GM12878 (cell line): ENCODE data around the gene RAD51B. TPM values are rescaled to one million over a fixed set of nuclear protein-coding genes. Genes with fewer than 3 reads are reported as not detected.

Experiments used
- CEBPB ChIP-seq, 2 experiments: fragments of 150-350 bp in 1 of 2; IDR thresholded peaks; 2 replicates each; pipeline ENCODE4 v1.6.1; 2012 to 2014; ENCODE audit warnings: low read depth in 2 of 2, low read length in 2 of 2, borderline replicate concordance in 1 of 2, inconsistent platforms in 1 of 2
- CHD1 ChIP-seq: IDR thresholded peaks from 2 replicates; pipeline ENCODE4 v1.6.1; 2012; ENCODE audit warnings: low read depth, low read length, improper control_type of control experiment
- CREB1 ChIP-seq: IDR thresholded peaks from 2 replicates; pipeline ENCODE4 v1.6.1; 2012; ENCODE audit warnings: low read depth, mild to moderate bottlenecking, inconsistent platforms
- GATAD2B ChIP-seq: fragments of 450-650 bp; conservative IDR thresholded peaks from 2 replicates; pipeline ENCODE4 v1.6.1; 2017; ENCODE audit warnings: low read depth, mild to moderate bottlenecking, moderate library complexity
- HDAC6 ChIP-seq: fragments of 200-600 bp; sonication (generic); IDR thresholded peaks from one replicate; pipeline ENCODE4 v1.8.0; 2017; ENCODE audit warnings: antibody characterized with exemption; ENCODE audit not compliant: unreplicated experiment
- HDGF ChIP-seq: fragments of 450-650 bp; IDR thresholded peaks from 2 replicates; pipeline ENCODE4 v1.6.1; 2016; ENCODE audit warnings: antibody characterized with exemption
- KDM1A ChIP-seq: fragments of 200-600 bp; sonication (generic); IDR thresholded peaks from 2 replicates; pipeline ENCODE4 v1.6.1; 2016; ENCODE audit warnings: borderline replicate concordance
- KLF5 ChIP-seq: fragments of 450-650 bp; IDR thresholded peaks from 2 replicates; pipeline ENCODE4 v1.6.1; 2014; ENCODE audit warnings: mild to moderate bottlenecking; ENCODE audit not compliant: partially characterized antibody
- NR2F1 ChIP-seq: fragments of 450-650 bp; conservative IDR thresholded peaks from 2 replicates; pipeline ENCODE4 v1.6.1; 2017; ENCODE audit warnings: mild to moderate bottlenecking
- PAX8 ChIP-seq: fragments of 450-650 bp; IDR thresholded peaks from 2 replicates; pipeline ENCODE4 v1.6.1; 2017; ENCODE audit warnings: mild to moderate bottlenecking, moderate library complexity
- RB1 ChIP-seq: fragments of 450-650 bp; formaldehyde crosslinking; IDR thresholded peaks from 2 replicates; pipeline ENCODE4 v1.6.1; 2017; ENCODE audit warnings: mild to moderate bottlenecking, borderline replicate concordance
- RBBP5 ChIP-seq: fragments of 200-600 bp; sonication (generic); conservative IDR thresholded peaks from 2 replicates; pipeline ENCODE4 v1.6.1; 2016
- SP1 ChIP-seq: IDR thresholded peaks from one replicate; pipeline ENCODE4 v1.6.1; 2011; ENCODE audit warnings: low read depth, low read length
- SRF ChIP-seq, 2 experiments: IDR thresholded peaks; 2 replicates each; pipeline ENCODE4 v1.6.1; 2011; ENCODE audit warnings: low read depth in 2 of 2, low read length in 2 of 2, mild to moderate bottlenecking in 1 of 2, moderate library complexity in 1 of 2
- STAT1 ChIP-seq: fragments of 450-650 bp; conservative IDR thresholded peaks from 2 replicates; pipeline ENCODE4 v1.6.1; 2014; ENCODE audit warnings: antibody characterized with exemption, mild to moderate bottlenecking
- STAT3 ChIP-seq: IDR thresholded peaks from 2 replicates; pipeline ENCODE4 v1.6.1; 2011; ENCODE audit warnings: low read depth, low read length, improper control_type of control experiment
- TCF3 ChIP-seq: IDR thresholded peaks from 2 replicates; pipeline ENCODE4 v1.6.1; 2012; ENCODE audit warnings: low read depth, mild to moderate bottlenecking, low read length, borderline replicate concordance; ENCODE audit not compliant: insufficient read depth
- ZBED1 ChIP-seq: IDR thresholded peaks from 2 replicates; pipeline ENCODE4 v1.6.1; 2016; ENCODE audit warnings: borderline replicate concordance
- ZNF24 ChIP-seq: fragments of 450-650 bp; IDR thresholded peaks from 2 replicates; pipeline ENCODE4 v1.6.1; 2017; ENCODE audit warnings: antibody characterized with exemption, mild to moderate bottlenecking
- polyA plus RNA-seq, 11 experiments: library from polyadenylated mRNA; depleted of rRNA in 4 of 11; unstranded in 6 of 11; stranded (reverse) in 5 of 11; fragments of >200 nt; fragmentation: Nextera tagmentation in 4 of 11; fragmentation: Illumina TruSeq in 1 of 11; extraction: Ambion mirVana in 4 of 11; extraction: Trizol in 1 of 11; gene quantifications; 1 replicate in 1 of 11; 2 replicates in 10 of 11; pipeline versions ENCODE4 v1.2.1 to v1.2.3, GENCODE V29; 2011 to 2016; ENCODE audit warnings: inconsistent platforms in 2 of 11, missing spikeins in 2 of 11, low read depth in 1 of 11
- total RNA-seq, 4 experiments: library from RNA; depleted of rRNA in 3 of 4; stranded (reverse); fragments of >200 nt in 3 of 4; fragmentation: Illumina TruSeq in 1 of 4; extraction: Trizol in 1 of 4; gene quantifications; 2 replicates each; pipeline versions ENCODE4 v1.2.1 to v1.2.3, GENCODE V29; 2013 to 2021
- TF ChIP-seq, protein P1 (sequence below): fragments of 150-350 bp; IDR thresholded peaks from 2 replicates; pipeline ENCODE4 v1.6.1; 2016; ENCODE audit warnings: low read depth, low read length
- TF ChIP-seq, protein P2 (sequence below): IDR thresholded peaks from 2 replicates; pipeline ENCODE4 v1.6.1; 2012; ENCODE audit warnings: low read depth, low read length, improper control_type of control experiment
- TF ChIP-seq, protein P3 (sequence below): fragments of 450-650 bp; IDR thresholded peaks from 2 replicates; pipeline ENCODE4 v1.6.1; 2017; ENCODE audit warnings: antibody characterized with exemption, mild to moderate bottlenecking, moderate library complexity
- TF ChIP-seq, protein P4 (sequence below): IDR thresholded peaks from 2 replicates; pipeline ENCODE4 v1.6.1; 2011; ENCODE audit warnings: borderline replicate concordance, low read depth, mild to moderate bottlenecking, moderate library complexity, mixed read lengths, low read length; ENCODE audit not compliant: insufficient read depth; ENCODE audit errors: extremely low read length
- TF ChIP-seq, protein P5 (sequence below): IDR thresholded peaks from 2 replicates; pipeline ENCODE4 v1.6.1; 2011; ENCODE audit warnings: low read depth, low read length, improper control_type of control experiment, borderline replicate concordance

RAD51B gene
- total and polyA plus RNA-seq, 10 of the 15 experiments (the other 5 are each of a cell fraction or from before 2014, with no cell fraction given), result 9.8 to 26.8 (median 21.3) TPM

DNA sequence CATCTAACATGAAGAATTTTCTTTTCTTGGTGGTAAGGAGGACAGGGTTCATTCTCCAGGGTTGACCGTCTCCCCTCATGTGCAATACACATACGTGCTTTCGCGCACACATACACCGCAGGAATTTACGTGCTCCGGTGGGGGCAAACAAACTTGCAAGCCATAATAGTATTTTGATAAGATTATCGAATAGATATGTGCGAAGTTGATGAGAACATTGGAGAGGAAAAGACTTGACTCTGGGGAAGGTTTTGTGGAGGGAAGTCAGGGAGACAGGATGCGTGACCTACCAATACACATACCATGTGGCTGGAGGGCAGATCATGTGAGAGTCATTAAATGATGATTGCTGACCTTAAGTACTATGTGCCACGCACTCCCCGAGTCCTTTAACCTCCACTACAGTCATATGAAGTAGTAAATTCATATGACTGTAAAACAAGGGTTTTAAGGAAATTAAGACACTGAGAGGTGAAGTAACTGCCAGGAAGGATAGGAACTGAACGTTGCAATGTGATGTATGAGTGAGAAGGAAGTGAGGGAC is 921 bp downstream of the RAD51B start (continued):
- TF ChIP-seq, protein P1, sequence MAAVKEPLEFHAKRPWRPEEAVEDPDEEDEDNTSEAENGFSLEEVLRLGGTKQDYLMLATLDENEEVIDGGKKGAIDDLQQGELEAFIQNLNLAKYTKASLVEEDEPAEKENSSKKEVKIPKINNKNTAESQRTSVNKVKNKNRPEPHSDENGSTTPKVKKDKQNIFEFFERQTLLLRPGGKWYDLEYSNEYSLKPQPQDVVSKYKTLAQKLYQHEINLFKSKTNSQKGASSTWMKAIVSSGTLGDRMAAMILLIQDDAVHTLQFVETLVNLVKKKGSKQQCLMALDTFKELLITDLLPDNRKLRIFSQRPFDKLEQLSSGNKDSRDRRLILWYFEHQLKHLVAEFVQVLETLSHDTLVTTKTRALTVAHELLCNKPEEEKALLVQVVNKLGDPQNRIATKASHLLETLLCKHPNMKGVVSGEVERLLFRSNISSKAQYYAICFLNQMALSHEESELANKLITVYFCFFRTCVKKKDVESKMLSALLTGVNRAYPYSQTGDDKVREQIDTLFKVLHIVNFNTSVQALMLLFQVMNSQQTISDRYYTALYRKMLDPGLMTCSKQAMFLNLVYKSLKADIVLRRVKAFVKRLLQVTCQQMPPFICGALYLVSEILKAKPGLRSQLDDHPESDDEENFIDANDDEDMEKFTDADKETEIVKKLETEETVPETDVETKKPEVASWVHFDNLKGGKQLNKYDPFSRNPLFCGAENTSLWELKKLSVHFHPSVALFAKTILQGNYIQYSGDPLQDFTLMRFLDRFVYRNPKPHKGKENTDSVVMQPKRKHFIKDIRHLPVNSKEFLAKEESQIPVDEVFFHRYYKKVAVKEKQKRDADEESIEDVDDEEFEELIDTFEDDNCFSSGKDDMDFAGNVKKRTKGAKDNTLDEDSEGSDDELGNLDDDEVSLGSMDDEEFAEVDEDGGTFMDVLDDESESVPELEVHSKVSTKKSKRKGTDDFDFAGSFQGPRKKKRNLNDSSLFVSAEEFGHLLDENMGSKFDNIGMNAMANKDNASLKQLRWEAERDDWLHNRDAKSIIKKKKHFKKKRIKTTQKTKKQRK, result no peak
- TF ChIP-seq, protein P2, sequence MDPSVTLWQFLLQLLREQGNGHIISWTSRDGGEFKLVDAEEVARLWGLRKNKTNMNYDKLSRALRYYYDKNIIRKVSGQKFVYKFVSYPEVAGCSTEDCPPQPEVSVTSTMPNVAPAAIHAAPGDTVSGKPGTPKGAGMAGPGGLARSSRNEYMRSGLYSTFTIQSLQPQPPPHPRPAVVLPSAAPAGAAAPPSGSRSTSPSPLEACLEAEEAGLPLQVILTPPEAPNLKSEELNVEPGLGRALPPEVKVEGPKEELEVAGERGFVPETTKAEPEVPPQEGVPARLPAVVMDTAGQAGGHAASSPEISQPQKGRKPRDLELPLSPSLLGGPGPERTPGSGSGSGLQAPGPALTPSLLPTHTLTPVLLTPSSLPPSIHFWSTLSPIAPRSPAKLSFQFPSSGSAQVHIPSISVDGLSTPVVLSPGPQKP, result no peak
- TF ChIP-seq, protein P3, sequence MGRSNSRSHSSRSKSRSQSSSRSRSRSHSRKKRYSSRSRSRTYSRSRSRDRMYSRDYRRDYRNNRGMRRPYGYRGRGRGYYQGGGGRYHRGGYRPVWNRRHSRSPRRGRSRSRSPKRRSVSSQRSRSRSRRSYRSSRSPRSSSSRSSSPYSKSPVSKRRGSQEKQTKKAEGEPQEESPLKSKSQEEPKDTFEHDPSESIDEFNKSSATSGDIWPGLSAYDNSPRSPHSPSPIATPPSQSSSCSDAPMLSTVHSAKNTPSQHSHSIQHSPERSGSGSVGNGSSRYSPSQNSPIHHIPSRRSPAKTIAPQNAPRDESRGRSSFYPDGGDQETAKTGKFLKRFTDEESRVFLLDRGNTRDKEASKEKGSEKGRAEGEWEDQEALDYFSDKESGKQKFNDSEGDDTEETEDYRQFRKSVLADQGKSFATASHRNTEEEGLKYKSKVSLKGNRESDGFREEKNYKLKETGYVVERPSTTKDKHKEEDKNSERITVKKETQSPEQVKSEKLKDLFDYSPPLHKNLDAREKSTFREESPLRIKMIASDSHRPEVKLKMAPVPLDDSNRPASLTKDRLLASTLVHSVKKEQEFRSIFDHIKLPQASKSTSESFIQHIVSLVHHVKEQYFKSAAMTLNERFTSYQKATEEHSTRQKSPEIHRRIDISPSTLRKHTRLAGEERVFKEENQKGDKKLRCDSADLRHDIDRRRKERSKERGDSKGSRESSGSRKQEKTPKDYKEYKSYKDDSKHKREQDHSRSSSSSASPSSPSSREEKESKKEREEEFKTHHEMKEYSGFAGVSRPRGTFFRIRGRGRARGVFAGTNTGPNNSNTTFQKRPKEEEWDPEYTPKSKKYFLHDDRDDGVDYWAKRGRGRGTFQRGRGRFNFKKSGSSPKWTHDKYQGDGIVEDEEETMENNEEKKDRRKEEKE, result no peak
- TF ChIP-seq ZNF24 (no peak), HDAC6 (no peak), KDM1A (no peak), PAX8 (no peak), SRF (IDR thresholded peaks at IDR 0.05; ENCODE audit: low read depth in 2 of 2, low read length in 2 of 2) (no peak), STAT1 (no peak), RB1 (no peak), HDGF (no peak), KLF5 (no peak), ZBED1 (no peak), GATAD2B (no peak), NR2F1 (peak; percentile 66), RBBP5 (no peak), SP1 (no peak), TCF3 (no peak), CEBPB (IDR thresholded peaks at IDR 0.05; ENCODE audit: borderline replicate concordance in 1 of 2, low read depth in 2 of 2, low read length in 2 of 2) (no peak), STAT3 (no peak), CREB1 (no peak), CHD1 (no peak)
- TF ChIP-seq, protein P4, sequence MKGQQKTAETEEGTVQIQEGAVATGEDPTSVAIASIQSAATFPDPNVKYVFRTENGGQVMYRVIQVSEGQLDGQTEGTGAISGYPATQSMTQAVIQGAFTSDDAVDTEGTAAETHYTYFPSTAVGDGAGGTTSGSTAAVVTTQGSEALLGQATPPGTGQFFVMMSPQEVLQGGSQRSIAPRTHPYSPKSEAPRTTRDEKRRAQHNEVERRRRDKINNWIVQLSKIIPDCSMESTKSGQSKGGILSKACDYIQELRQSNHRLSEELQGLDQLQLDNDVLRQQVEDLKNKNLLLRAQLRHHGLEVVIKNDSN, result no peak
- TF ChIP-seq, protein P5, sequence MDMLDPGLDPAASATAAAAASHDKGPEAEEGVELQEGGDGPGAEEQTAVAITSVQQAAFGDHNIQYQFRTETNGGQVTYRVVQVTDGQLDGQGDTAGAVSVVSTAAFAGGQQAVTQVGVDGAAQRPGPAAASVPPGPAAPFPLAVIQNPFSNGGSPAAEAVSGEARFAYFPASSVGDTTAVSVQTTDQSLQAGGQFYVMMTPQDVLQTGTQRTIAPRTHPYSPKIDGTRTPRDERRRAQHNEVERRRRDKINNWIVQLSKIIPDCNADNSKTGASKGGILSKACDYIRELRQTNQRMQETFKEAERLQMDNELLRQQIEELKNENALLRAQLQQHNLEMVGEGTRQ, result peak; percentile 30; the same call in 1 of the 2 replicates
